GM21717 (cell line): ENCODE measurements around the gene FNDC3A.
"Not testable (repeated sequence)": the region's sequence is repeated elsewhere in the genome, so short reads cannot be mapped to it uniquely, and the experiment has no call there.

ENCODE experiments used
- ATAC-seq: cut with Tn5 transposase; IDR thresholded peaks from one replicate; pipeline ENCODE4 v1.9.1; 2021; ENCODE audit warnings: mild to moderate bottlenecking, moderate library complexity; ENCODE audit not compliant: unreplicated experiment

The FNDC3A gene

DNA sequence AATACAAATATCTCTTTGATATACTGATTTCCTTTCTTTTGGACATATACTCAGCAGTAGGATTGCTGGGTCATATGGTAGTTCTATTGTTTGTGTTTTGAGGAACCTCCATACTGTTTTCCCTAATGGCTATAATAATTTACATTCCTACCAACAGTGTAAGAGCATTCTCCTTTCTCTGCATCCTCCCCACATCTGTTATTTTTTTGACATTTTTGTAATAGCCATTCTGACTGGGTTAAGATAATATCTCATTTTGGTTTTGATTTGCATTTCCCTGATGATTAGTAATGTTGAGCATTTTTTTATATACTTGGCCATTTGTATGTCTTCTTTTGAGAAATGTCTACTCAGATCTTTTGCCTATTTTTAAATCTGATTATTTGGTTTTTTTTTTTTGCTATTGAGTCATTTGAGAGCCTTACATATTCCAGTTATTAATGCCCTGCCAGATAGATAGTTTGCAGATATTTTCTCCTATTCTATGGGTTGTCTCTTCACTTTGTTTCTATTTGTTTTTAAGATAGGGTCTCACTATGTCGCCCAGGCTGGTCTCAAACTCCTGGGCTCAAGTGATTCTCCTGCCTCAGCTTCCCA, 95.7 kb downstream of the FNDC3A start:
- no peak for ATAC-seq

DNA sequence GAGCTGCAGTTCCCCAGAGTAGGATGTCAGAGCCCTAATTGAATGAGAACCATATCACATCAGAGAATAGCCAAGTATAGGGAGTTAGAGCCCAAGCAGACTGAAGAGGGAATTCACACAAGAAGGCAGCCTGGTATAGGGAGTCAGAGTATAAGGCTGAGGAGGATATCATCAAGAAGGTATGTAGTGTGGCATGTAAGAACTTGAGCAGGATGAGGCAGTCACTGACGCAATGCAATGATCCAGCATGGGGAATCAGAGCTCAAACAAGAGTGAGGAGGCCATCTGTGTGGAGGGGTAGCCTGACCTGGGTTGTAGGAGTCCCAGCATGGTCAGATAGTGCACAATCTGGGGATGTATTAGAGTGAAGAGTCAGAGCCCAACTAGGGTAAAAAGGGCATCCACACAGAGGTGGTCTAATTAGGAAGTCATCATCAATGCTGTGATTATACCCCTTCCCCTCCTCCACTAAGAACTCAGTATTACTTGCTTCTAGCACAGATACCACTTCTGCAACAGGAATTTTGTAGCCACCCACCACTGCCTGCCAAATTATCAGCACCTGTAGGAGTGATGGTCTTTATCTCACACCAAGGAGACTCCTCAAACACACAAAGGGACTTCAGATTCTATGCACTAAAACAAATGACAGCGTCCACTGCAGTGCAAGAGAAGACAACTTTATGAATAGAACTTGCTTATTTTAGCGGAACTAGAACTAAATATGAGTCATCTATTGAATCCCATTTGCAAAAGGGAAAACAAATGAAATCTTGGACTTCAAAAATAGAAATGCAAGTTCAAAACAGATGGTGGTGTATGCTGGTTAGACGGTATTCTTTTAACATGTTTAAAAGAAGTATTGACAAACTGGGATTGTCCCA, 107.2 kb downstream of the FNDC3A start:
- peak; percentile 79 for ATAC-seq

DNA sequence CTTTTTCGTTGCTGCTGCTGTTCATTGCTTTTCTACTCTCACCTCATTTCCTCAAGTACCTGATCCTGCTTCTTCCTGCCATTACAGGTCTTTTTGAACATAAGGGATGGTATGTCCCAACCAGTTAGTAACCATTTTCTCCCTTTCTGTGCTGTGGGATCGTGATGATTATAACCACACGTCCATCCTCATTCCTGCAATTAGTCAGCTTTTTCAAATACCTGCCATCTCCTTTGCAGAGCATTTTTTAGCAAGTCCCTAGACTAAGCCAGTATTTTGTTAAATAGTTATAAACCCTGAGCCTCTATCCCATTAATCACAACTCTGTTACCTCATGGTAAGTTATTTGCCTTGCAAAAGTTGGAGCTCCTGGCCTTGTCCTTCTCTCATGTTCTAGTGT, 109.2 kb downstream of the FNDC3A start:
- no peak for ATAC-seq

DNA sequence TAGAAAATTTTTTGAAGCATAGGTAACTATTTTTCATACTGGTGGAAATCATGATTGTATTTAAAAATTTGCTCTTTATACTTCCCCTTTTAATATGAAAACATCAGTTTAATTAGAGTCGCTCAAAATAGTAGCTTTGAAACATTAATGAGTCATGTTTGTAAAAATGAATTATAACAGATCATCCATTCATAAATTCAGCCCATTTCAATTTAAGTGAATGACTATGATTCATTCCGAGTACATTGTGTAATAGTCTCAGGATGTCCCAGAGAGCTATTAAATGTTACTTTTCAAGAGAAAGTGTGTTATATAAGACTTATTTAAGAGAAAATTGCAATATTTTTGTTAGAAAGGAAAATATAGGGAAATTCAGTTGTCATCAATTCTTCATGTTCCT, 111.0 kb downstream of the FNDC3A start:
- ATAC-seq: no peak

DNA sequence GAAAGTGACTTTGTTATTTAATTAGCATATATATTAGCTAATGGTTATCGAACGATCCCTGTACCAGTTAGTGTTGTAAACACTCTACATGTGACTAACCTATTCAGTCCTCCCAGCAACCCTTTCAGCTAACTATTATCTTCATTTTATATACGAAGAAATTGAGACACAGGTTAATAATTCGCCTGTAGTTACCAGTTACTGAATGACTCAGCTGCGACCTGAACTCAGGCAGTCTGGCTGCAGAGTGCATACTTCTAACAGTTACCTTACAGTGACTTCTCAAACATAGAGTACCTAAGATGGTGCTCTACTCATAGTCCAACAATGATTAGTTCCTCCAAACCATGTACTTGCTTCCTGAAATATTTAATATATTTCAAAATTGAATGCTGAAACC, 117.7 kb downstream of the FNDC3A start:
- no peak for ATAC-seq

DNA sequence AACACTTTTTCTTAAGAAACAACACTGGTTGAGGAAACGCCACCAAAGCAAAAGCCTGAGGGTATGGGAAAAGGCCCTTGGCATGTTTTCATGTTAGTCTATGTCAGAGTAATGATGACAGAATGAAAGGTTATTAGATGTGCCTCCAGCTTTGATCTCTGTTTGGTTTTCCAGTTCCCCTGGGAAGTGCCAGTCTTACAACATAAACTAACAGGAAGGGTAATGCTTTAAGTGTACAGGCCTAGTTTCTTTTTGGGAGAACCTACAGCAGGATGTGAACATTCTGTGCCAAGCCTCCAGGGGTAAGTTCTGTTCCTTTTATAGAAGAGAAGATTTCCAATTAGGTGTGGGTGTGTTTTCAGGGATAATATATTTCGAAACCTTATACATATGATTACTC, 121.7 kb downstream of the FNDC3A start:
- ATAC-seq: no peak

DNA sequence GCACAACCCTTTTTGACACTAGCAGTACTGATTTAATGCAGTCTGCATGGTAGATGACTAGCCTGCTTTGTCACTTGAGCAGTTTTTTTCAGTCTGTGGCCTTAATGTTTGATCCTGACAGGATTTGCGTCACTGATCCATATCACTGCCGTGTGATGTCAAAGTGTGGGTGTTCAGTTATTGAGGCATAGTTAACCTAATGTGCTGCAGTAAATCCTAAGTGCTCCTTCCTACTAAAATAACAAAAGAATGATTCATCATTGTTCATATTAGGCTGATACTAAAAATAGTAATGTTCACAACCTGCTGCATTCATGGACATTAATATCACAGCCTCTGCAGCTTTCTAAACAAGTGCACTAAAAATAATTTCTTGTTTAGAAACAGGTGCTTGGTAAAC, 122.5 kb downstream of the FNDC3A start:
- no peak for ATAC-seq

DNA sequence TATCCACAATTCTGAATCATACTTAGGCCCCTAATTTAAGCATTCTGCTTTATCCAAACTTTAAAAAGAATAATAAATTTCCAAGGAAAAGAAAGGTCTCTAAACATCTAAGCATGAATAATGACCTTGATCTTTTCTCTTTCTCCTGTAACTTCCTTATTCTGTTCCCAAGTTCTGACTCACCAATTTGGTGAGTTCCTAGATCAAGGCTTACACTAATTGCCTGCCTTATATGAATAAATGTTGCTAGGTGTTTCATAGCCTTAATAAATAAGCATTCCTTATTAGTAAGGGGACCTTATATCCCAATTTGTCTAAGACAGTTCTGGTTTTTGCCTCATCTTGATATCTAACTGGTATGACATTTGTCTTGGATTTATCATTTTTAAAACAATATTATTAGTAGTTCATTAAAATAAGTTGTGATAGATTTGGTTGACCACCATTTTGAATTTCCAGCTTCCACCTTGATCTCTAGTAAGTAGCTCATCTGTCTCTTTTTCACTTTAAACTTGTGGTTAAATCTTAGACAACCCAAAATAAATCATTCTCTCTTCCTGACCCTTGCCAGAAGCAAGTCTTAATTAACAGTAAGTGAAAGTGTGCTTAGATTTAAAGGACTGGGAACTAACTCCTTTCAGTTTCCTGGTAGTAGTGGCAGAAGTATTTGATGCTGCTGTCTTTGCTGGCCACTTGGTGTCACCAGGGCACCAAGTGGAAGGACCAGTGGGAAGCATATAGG, 123.2 kb downstream of the FNDC3A start:
- no peak for ATAC-seq

DNA sequence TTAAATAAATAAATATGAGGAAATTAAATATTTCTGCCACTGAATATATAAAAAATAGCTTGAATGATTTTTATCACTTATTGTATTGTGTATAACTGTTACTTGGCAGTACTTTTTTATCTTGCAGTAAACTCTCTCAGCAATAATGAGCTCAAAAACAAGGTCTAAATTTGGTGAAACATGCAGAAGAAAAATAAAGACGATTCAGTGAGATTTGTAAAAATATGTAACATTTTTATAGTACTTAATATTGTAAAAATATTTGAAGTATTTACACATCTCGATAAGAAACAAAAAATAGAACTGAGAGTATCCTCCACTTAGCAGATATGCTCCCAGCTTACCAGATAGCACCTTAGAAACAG, 123.8 kb downstream of the FNDC3A start:
- ATAC-seq: no peak

DNA sequence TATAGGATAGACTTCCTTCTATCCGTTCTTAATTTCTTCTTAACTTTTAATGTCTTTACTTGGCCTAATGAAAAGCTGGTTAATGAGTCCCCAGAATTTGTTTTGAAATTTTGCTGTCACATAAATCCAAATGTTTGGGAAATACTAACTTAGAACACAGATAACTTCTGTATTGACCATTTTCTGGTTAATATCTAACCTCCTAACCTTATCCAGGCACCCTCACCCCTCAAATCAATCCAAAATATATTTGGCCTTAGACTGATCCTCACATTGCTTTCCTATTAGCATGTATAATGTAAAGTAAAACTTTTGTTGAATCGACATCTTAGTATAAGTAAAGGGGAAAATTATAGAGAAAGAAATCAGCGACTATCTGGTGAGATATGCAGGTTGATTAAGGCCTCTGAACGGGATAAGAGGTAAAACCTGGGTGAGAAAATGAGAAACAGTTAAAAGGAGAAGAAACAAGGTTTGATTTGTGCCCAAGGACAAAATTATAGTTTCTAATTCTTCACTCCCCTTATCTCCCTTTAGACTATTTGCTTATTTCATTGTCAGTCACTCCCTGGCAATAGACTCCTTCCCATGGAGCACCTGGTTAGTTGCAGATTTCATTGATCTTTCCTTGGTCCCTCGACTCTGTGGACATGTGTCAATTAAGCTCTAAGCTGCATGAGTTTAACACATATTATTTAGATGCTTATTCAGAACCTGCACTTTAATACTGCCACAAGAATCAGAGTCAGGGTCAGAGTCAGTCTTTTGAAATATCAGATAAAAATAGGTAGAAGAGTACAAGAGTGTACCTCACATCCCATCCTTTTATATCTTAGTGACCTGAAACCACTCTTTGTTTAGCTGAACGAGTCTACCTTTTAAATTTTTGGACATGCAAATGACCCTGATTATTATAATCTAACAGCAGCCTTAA, 125.2 kb downstream of the FNDC3A start:
- ATAC-seq: no peak

DNA sequence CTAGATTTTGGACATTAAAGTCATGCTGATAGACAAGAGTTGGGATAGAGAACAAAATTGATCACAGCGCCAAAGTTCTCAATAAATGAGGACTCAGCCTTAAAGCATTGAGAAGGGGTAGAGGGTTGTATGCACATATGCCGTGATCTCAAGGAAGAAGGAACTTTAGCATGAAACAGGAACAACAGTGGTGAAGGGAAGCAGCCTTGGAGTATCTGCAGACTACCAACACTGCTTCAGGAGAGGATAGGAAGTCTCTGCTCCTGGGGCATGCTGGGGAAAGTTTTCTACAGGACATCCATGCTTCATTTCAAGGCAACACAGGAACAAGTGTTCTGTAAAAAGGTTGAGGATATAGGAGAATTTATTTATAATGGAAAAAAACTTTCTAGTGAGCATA, 132.5 kb downstream of the FNDC3A start:
- no peak for ATAC-seq

DNA sequence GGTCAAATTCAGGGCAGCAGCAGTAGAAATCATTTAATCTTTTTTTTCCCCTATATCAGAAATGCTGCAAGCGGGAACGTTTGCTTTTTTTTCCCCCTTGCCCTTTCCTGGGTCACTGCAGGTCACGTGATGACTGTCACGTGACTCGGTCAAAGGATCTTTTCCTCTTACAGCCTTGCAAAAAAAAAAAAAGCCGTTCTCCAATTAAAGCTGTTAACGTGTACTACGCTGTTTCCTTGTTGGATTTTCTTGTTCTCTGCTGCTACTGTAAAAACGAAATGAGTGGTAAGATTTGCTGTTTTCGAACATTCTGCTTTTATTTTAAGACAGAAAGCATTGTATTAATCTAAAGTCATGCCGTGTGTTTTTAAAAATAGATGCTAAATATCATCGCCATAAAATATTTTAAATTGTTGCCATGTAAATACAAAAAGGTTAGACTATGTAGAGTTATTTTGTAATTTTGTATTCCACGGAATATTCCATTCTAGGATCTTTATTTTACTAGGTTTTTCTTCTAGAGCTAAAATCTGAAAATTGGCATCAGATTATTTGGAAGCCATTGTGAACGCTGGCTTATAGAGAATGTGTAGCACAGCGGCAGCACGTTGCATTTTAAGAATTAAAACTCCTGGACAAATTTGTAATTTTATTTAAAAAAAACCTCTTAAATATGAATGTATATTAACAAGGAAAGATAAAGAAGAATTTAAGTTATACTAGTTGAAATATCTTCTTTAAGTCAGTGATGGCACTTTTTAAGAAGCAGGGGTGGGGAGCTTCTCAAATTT, 134.6 kb downstream of the FNDC3A start:
- ATAC-seq: no peak

DNA sequence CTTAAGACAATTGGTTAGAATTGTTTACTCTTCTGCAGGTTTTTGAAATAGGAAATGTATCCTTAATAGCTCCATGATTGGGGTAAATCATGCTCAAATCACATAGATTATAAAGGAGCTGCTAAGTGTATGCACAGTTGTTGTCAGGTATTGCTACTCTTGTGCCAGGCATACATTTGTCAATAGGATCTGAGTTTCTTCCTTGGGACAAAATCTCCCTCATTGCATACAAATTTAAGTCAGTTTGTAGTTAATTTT, 135.1 kb downstream of the FNDC3A start:
- ATAC-seq: no peak

DNA sequence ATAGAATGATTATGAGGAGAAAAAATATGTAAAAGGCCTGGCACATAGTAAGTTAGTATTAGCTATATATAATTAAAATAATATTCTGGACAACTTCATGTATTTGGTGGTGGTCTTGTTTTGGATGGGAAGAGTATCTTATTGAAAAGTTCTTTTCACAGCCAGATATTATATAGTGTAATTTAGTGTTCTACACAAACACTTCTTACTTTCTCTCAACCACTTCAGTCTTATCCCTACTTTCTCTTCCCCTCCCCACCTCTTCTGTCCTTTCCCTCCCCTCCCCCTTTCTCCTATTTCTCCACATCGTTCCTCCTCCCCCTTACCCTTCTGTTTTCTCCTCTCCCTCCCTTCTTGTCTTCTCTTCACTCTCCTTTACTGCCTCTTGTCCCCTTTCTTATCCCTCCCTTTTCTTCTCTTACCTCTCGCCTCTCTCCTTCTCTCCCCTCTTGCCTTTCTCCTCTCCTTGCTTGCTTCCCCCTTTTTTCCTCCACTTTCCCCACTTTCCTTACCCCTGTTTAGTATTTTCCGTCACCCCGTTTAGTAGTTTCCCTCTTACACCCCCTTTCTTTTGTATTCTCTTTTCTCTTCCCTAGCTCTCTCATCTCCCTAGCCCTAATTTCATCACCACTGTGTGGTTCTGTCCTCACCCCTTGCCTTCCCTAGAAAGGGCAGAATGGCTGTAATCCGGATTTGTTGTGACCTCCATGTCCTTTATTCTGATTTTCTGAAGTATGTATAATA, 137.2 kb downstream of the FNDC3A start:
- no peak for ATAC-seq

DNA sequence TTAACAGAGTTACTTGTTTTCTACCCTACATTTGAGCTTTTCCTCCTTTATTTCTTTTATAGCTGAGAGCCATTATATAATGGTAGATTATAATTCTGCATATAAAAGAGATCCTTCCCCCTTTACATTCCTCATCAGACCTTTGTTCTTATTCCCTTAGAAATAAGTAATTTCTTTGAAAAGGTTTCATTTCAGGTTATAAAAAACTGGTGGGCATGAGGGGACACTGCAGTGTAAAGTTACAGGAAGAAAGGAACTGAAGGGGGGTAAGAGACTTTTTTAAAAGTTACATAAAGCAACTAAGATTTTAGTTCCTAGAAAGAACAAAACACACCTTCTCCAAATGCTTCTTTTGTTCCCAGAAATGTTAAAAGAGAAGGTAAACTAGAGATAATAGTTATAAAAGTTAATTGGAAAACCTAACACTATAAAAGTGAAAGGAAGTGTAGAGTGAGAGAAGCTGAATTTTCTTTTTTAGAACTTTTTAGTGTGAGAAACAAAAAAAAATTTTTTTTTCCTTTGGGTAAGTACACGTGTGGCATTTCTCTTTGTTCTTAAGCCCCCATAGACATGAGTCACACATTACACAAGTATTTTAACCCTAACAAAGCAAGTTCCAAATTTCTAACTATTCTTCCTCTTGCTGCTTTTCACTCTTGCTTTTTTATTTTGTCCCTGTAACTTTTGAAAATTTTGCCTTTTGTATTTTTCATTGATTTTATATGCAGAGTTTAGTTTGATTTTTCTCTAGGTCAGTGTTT, 138.0 kb downstream of the FNDC3A start:
- ATAC-seq: no peak

DNA sequence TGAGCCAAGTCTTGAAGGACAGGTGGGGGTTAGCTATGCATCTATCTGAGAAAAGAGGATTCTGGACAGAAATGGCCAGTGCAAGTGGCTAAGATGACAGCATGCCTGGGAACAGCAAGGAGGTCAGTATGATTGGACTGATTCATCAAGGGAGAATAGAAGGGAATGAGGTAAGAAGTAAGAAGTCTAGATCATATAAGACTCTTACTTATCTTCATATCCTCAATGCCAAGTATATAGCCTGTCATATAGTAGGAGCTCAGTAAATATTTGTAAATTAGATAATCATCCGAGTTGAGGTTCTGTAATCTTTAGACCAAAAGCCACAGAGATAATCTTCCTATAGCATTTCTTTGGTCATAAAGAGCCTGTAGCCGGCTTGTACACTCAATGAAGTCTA, 141.2 kb downstream of the FNDC3A start:
- no peak for ATAC-seq

DNA sequence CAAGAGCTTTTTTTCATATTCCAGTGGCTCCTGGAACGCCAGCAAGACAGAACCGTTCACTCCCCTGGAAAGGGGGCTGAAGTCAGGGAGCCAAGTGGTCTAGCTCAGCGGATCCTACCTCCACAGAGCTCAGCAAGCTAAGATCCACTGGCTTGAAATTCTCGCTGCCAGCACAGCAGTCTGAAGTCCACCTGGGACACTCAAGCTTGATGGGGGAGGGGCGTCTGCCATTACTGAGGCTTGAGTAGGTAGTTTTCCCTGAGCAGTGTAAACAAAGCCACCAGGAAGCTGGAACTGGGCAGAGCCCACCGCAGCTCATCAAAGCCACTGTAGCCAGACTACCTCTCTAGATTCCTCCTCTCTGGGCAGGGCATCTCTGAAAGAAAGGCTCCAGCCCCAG, 142.7 kb downstream of the FNDC3A start:
- ATAC-seq: not testable (repeated sequence)

DNA sequence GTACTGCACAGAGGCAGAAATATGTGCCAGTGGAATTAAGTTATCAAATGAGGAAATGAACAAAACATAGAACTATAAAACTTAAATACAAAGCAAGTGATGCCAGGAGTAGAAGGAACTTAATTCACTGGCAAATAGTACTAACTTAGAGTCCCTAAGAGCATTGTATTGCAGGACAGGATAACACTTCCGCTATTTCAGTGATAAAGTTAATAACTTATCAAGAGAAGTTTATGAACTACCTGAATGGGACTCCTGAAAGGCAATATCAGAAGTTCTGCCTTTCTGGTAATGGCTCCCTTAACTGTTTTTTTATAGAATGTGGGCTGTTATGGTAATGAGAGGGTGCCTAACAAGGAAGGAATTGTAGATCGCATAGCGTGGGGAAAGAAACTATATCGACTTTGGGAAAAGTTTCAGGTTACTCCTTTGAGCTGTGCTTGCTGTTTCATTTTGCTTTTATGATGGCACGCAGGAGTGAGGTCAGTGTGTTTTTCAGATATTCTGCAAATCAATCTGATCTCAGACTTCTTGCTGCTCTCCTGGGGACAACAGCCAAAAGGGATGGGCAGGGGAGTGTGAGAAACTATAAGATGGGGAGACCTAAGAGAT, 149.1 kb downstream of the FNDC3A start:
- no peak for ATAC-seq
